ENCODE results near the gene SHH. TPM values are rescaled to one million over a fixed set of nuclear protein-coding genes. Genes with fewer than 3 reads are reported as not detected.
A peak's percentile ranks its signal among the peaks of the same experiment; 100 is the strongest.

SHH gene
- total RNA-seq = under 0.01 TPM in 2 replicates

- DNase-seq (ENCODE audit: low read depth in 2 of 2) = peak in 1 of 2 donors; percentile 50
Measured at GRCh38 chr7:155811895-155812761, at the start of gene SHH. Gene SHH (minus strand): TSS chr7:155812463. CDS start chr7:155812122, 341 bp downstream.

- no peak for DNase-seq (ENCODE audit: low read depth in 2 of 2)
Measured at GRCh38 chr7:155861480-155861868, 49.2 kb upstream of the SHH start.

DNA sequence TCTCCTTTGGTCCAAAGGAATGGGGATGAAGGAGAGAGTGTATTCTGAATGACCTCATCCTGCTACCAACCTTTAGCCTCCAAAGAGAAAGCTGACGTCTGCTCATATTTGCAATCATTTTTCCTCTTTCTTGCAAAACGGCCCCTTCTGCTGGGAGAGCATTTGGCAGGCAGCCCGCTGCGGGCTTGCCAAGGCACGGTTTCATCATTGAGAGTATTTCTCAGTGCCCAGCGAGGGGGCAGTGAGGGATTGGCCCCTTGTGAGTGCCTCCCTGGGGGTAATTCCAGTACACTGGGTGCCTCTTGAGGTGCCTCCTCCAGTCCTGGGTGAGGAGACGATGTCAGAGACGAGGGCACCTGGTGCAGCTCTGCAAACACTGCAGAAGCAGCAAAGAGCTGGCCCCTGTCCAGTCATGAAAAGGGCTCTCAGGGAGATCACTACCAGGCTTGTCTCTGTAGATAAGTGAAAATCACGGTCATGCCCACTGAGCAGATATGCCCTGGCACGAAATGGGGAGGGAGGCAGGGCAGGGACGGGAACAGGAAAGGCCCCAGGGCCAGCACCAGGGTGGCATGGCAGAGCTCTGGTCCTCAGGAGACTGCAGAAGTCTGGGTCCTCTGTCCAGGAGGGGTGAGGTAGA, 48.7 kb upstream of the SHH start:
- DNase-seq (ENCODE audit: low read depth in 2 of 2) = peak in 1 of 2 donors; percentile 8

DNA sequence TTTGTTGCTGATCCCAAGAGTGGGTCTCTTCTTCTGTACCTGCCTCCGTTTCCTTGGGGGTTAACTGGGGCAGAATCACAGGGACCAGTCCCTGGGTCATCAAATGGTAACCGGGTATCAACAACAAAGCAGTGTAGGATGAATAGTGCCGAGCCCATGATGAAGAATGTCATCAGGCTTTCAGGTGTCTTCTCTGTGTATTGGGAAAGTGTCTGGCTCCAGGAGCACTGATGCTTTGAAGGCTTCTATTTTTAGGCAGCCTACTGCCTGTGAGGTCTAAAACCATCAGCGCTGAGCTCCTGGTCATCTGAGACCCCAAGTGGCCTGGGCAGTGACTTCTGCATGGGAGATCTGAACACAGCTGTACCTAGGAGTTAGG, 48.2 kb upstream of the SHH start:
- DNase-seq (ENCODE audit: low read depth in 2 of 2) = no peak

GRCh38 chr7:155858521-155859061, 46.3 kb upstream of the SHH start:
- no peak for DNase-seq (ENCODE audit: low read depth in 2 of 2)

- no peak for DNase-seq (ENCODE audit: low read depth in 2 of 2)
Measured at GRCh38 chr7:155857141-155857540, 44.9 kb upstream of the SHH start.

DNA sequence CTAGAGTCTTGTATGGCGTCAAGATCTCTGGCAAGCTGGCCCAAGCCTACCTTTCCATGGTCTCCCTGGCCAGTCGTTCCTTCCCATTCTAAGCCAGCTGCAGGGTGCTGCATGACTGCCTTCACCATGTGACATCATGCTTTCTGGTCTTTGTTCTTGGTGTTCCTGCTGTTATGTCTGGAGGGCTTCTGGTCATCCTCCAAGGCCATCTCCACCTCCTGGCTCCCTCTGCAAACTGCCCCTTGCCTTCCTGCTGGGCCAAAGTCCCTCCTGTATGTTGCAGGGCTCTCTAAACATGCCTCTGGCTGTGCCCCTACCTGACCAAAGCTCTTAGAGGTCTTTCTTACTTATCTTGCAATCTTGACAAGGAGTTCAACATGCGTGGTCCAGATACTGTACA, 44.4 kb upstream of the SHH start:
- DNase-seq (ENCODE audit: low read depth in 2 of 2) = no peak

DNA sequence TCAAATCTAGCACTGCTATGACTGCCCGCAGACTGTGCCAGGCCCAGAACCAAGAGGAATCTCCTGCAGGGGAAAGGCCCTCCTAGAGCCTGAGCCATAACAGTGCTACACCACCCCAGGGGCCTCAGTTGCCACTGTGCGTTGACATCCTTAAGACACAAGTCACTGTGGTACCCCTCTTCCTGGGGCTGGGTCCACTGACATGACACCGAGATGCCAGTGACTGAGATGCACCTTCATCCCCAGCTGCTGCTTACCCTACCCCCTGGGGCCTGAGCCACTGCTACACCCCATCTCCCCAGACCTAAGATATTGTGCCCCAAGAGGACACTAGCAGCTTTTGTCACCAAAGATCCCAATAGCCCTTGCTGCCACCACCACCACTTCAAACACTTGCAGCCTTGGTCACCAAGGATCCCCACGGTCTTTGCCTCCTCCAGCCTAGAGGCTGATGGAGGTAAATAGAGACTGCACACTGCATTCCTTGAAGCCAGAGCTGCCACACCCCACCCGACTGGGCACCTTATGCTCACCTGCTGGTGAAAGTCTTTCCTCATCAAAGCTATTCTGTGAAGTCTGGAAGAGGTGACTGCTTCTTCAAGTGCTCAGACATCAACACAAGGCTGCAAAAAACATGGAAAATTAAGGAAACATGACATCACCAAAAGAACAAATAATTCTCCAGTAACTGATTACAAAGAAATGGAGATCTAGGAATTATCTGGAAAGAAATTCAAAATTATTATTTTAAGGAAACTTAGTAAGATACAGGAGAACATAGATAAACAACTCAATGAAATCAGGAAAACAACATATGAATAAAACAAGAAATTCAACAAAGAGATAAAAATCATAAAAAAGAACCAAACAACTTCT, 40.4 kb upstream of the SHH start:
- DNase-seq (ENCODE audit: low read depth in 2 of 2) = no peak

DNA sequence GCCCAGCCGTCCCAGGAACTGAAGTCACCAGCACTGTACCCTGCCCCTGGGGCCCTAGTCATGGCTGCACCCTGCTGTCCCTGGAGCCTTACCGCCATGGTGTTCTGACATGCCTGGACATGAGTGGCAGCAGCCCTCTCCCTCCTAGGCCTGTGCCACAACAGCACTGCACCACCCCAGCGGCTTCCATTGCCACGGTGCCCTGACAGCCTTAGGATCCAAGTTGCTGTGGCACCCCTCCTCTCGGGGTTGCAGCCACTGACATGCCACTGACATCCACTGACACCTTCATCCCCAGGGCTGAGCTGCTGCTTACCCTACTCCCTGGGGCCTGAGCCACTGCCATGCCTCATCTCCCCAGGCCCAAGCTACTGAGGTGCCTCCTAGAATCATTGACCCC, 39.6 kb upstream of the SHH start:
- no peak for DNase-seq (ENCODE audit: low read depth in 2 of 2)

DNA sequence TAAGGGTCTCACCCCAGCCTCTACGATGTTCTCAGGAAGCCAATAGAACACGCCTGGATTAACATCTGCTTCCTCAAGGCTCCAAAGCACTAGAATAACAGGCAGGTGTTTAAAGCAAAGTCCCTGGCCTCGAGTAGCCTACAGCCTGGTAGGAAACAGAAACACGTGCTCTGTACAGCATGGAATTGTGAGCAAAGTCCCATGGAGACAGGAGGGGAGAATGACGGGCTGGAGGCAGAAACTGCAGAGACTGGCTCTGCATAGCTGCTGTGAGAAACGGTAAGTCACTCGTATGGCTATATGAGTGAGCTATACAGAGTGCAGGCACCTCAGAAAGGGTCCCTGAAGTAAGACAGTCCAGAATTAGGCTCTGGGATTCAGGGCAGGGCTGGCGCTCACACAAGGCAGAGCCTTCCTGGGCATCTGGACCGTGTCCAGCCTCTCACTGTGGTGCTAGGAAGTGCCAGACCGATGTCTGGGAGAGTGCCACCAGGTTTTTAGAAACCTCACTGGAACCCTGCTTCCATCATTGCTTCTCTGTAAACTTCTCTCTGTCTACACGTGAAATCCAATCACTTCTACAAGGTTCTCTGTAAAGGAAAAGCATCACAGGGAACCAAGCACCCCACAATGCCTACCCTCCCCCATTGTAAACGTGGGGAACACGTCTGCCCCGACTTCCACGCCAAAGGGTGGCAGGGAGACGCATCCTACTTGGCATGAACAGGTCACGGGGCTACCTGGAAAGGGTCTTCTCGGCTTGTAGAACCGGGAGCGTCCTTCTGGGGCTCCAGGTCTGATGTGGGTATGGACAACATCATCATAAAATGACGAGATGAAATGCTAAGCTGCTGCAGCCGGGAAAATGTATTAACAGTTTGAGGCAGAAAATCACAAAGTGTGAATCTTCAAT, 38.8 kb upstream of the SHH start:
- no peak for DNase-seq (ENCODE audit: low read depth in 2 of 2)

- no peak for DNase-seq (ENCODE audit: low read depth in 2 of 2)
Measured at GRCh38 chr7:155850001-155850436, 37.8 kb upstream of the SHH start.

GRCh38 chr7:155848691-155849669, 36.7 kb upstream of the SHH start:
- no peak for DNase-seq (ENCODE audit: low read depth in 2 of 2)

GRCh38 chr7:155847821-155848435, 35.7 kb upstream of the SHH start:
- DNase-seq (ENCODE audit: low read depth in 2 of 2) = no peak

DNA sequence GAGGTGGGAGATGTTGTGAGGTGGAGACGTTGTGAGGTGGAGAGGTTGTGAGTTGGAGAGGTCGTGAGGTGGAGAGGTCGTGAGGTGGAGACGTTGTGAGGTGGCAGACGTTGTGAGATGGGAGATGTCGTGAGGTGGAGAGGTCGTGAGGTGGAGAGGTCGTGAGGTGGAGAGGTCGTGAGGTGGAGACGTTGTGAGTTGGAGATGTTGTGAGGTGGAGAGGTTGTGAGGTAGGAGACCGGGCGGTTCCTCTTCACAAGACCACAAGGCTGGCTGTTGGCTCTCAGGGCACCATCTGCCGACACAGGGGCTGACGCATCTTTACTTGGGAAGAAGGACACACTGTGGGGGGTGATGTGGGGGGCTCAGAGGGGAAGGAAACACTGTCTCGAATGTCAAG, 34.7 kb upstream of the SHH start:
- no peak for DNase-seq (ENCODE audit: low read depth in 2 of 2)

DNA sequence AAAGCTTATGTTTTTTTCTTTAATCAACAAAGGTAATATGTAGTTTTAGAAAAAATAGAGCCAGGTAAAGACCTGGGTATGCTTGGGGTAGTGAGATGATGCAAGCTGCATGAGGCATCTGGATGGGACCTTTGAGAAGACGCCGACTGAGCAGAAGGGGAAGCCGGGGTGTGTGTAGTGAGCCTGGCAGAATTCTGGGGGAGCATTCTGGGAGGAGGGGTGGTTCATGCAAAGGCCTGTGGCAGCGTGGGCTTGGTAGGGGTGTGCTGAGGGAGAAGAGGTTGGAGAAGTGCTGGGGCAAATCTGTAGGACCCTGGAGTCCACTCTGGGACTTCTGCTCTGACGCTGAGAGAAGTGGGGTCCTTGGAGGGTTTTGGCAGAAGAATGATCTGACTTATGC, 33.9 kb upstream of the SHH start:
- DNase-seq (ENCODE audit: low read depth in 2 of 2) = no peak

GRCh38 chr7:155845226-155845625, 33.0 kb upstream of the SHH start:
- no peak for DNase-seq (ENCODE audit: low read depth in 2 of 2)

DNA sequence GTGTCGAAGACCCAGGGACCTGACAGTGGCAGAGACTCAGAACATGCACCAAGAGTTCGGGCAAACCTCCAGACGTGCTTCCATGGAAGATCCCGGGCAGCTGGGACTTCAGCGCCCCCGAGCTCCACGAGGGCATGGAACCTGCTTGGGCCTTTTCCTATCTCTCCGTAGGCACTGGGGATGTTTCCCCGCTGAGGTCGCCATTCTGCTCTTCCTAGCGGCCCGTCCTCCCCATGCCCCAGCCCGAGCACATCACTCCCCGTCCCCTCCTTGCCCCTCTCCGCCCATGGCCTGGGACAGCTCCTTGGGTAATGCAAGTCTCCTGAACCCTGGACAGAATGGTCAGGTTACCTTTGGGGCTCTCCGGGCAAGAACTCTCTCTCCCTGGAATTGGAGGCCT, 32.3 kb upstream of the SHH start:
- no peak for DNase-seq (ENCODE audit: low read depth in 2 of 2)

GRCh38 chr7:155844019-155844453, 31.8 kb upstream of the SHH start:
- no peak for DNase-seq (ENCODE audit: low read depth in 2 of 2)

DNA sequence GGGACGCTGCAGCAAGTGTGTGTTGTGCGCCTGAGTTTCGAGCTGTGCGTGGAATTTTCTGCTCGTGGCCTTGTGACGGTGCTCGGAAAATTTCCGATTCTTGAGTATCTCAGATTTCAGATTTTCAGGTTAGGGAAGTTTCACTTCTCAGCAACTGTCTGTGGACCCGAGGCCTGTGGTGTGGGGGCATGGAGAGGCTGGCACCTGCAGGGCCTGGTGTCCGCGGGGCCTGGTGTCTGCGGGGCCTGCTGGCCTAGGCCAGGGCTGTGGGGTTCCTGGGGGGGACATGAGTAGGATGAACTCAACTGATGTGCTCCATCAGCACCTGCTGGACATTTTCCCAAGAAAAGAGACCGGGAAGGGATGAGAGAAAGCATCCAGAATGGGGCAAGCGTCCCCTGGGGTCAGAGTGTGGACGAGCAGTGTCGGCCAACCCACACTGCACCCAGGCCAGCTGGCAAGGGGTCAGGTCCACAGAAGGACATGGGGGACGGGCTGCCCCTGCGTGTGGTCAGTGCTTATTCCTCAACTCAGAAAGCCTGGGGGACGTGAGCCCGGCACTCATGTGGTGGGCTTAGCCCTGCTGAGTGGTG, 31.3 kb upstream of the SHH start:
- no peak for DNase-seq (ENCODE audit: low read depth in 2 of 2)
